ENCODE data around the gene MAL. TPM values are rescaled to one million over a fixed set of nuclear protein-coding genes. Genes with fewer than 3 reads are reported as not detected.

MAL gene
- total RNA-seq, 6 donors from 2014 or later, result 3.7 to 13.0 (median 5.0) TPM; not detected in 1

GRCh38 chr2:95054016-95054415 lies 28.5 kb downstream of the MAL start:
- Histone ChIP-seq H3K4me1 (peaks cover 0 to 3% (median 0%) of the 10 kb centered on the region in 4 donors), H3K4me3 (no peak overlapping the region), H3K27me3 (no peaks in the 10 kb centered on the region), H3K27ac (no peak overlapping the region), H3K9me3 (no peaks in the 10 kb centered on the region), H3K36me3 (no peaks in the 10 kb centered on the region)
- WGBS, 2 donors, result 45 to 56% methylated on average over 5 of the region's 5 CpGs
- no peak for DNase-seq
- TF ChIP-seq POLR2AphosphoS5 (IDR thresholded peaks at IDR 0.05), result no peak
- no peak for TF ChIP-seq EP300 (IDR thresholded peaks at IDR 0.05)
- no peak for TF ChIP-seq POLR2A (IDR thresholded peaks at IDR 0.05)
- no peak for TF ChIP-seq CTCF (IDR thresholded peaks at IDR 0.05)
- no peak for ATAC-seq (ENCODE audit: low FRiP score in 2 of 2)

- no peaks in the 10 kb centered on the region for H3K27me3 ChIP-seq
- no peak overlapping the region for H3K4me3 ChIP-seq
- 59 to 73% methylated on average over 3 of the region's 3 CpGs for WGBS, 2 donors
- H3K4me1 ChIP-seq, result no peaks in the 10 kb centered on the region
- DNase-seq (no peak), ATAC-seq (ENCODE audit: low FRiP score in 2 of 2) (no peak)
- H3K36me3 ChIP-seq, result no peaks in the 10 kb centered on the region
- H3K27ac ChIP-seq, result no peak overlapping the region
- TF ChIP-seq POLR2AphosphoS5 (IDR thresholded peaks at IDR 0.05), result no peak
- TF ChIP-seq POLR2A (IDR thresholded peaks at IDR 0.05), result no peak
- no peak for TF ChIP-seq CTCF (IDR thresholded peaks at IDR 0.05)
- no peak for TF ChIP-seq EP300 (IDR thresholded peaks at IDR 0.05)
- H3K9me3 ChIP-seq, result no peaks in the 10 kb centered on the region
These were observed 29.8 kb downstream of the MAL start for GRCh38 chr2:95055262-95055661.

GRCh38 chr2:95056044-95056443 lies 30.5 kb downstream of the MAL start:
- ATAC-seq (ENCODE audit: low FRiP score in 2 of 2) (no peak), DNase-seq (peak in 1 of 2 donors; percentile 46)
- 71 to 78% methylated on average over 4 to 8 of the region's 8 CpGs for WGBS, 2 donors

GRCh38 chr2:95056461-95057459 lies 31.3 kb downstream of the MAL start:
- Histone ChIP-seq H3K36me3 (no peaks in the 10 kb centered on the region), H3K27ac (no peak overlapping the region), H3K27me3 (no peaks in the 10 kb centered on the region), H3K4me3 (no peak overlapping the region), H3K4me1 (no peaks in the 10 kb centered on the region), H3K9me3 (no peaks in the 10 kb centered on the region)
- DNase-seq (peak; percentile 10 to 59), ATAC-seq (ENCODE audit: low FRiP score in 2 of 2) (no peak)
- WGBS, 2 donors, result 77 to 82% methylated on average over 8 to 15 of the region's 15 CpGs
- TF ChIP-seq EP300 (IDR thresholded peaks at IDR 0.05) (no peak), POLR2AphosphoS5 (IDR thresholded peaks at IDR 0.05) (no peak), POLR2A (IDR thresholded peaks at IDR 0.05) (no peak), CTCF (IDR thresholded peaks at IDR 0.05) (no peak)

More at GRCh38 chr2:95056044-95056443, 30.5 kb downstream of the MAL start:
- TF ChIP-seq POLR2AphosphoS5 (IDR thresholded peaks at IDR 0.05) (no peak), EP300 (IDR thresholded peaks at IDR 0.05) (no peak), POLR2A (IDR thresholded peaks at IDR 0.05) (no peak), CTCF (IDR thresholded peaks at IDR 0.05) (no peak)
- no peaks in the 10 kb centered on the region for H3K4me1 ChIP-seq
- no peak overlapping the region for H3K27ac ChIP-seq
- no peaks in the 10 kb centered on the region for H3K27me3 ChIP-seq
- H3K9me3 ChIP-seq, result no peaks in the 10 kb centered on the region
- H3K4me3 ChIP-seq, result no peak overlapping the region
- no peaks in the 10 kb centered on the region for H3K36me3 ChIP-seq

Measured in upper lobe of left lung (tissue), 6 donors.